Left renal pelvis (tissue), 4 donors: Measurements from ENCODE around the gene TMEM101. TPM values are rescaled to one million over a fixed set of nuclear protein-coding genes. Genes with fewer than 3 reads are reported as not detected.
"Not testable (repeated sequence)": the region's sequence is repeated elsewhere in the genome, so short reads cannot be mapped to it uniquely, and the experiment has no call there.

Source experiments
- DNase-seq, 4 donors: peaks; one replicate each; pipeline ENCODE4 v3.0.0-alpha.2; 2013; ENCODE audit warnings: low read depth in 4 of 4, low spot score in 3 of 4
- polyA plus RNA-seq, 4 donors: library from polyadenylated mRNA; unstranded; fragments of 120-200 nt; gene quantifications; one replicate each; pipeline ENCODE4 v1.2.1, GENCODE V29; 2013; ENCODE audit not compliant: insufficient read length in 4 of 4

The TMEM101 gene
- polyA plus RNA-seq, 4 donors = 26.9 to 47.5 (median 37.3) TPM

DNA sequence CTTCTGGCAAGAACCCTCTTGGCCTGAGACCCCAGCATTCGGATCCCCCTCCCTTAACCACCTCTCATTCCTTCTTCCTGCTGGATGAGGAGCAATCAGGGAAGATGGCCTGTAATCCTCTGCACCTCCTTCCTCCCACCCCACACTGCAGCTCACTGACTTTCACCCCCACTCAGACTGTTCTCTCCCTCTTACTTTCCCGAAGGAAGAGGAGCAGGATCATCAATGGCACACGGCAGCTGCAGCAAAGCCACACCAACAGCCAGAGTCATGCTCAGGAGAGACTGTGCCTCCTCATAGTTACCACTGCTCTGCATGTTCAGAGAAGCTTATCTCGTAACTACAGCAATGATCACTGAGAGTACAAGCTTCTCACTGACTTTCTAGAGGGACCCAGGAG is 10.1 kb upstream of the TMEM101 start:
- DNase-seq = no peak

DNA sequence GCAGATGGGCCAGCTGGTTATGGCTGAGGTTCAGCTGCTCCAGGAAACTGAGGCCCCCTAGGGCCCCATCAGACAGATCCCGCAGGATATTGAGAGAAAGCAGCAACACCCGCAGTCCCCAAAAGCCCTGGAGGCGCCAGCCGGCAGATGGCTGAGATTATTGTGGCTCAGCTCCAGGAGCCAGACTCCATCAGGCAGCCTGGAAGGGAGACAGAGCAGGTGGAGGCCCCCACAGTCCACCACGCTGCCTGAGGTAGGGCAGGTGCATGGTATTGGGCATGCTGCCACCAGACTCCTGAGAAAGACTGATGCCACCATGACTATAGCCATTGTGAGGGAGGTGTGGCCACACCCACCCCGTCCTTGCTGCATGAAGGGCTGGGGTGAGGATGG is 9.5 kb upstream of the TMEM101 start:
- DNase-seq = no peak

DNA sequence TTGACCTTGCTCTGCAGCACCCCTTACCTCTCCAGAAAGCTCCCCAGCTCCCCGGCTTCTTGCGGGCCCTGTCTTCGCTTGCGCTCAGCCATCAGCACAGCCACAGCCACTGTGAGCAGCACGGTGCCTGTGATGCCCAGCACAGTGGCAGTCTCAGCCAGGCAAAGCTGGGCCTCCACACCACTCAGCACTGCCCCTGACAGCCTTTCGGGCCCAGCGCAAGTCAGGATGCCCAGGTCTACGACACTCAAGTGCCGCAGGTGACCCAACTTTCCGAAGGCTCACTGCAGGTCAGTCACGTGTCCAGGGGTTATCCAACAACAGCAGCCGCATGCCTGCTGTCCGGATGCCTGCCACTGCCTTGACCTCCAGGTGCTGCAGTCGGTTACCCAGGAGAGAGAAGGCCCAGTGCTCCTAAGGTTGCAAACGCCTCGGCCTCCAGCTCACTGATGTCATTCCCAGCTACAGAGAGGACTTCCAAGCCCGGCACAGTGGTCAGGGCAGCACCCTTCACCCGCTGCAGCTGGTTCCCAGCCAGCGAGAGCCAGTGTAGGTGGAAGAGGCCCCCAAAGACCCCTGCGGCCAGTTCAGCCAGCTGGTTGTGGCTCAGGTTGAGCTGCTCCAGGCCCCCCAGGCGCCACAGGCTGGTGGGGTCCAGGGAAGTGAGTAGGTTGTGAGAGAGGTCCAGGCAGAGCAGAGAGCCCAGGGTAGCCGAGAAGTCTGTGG is 8.9 kb upstream of the TMEM101 start:
- no peak for DNase-seq

DNA sequence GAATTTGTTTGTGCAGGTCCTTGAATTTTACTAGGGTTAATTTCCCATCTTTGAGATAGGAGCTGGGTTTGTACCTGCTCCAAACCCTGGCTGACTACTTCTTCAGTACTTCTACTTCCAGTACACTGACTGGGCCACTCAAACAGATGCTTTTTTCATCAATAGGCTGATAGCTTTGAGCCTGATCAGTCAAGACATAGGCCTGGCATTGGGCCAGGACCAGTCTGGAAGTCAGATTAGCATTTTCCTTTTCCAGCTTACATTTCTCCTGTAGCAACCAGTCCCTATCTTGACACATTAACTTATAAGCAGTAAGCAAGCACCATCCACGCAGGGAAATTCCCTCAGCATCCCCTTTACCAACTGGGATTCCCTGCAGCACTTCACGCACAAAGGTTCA is 7.5 kb upstream of the TMEM101 start:
- no peak for DNase-seq

DNA sequence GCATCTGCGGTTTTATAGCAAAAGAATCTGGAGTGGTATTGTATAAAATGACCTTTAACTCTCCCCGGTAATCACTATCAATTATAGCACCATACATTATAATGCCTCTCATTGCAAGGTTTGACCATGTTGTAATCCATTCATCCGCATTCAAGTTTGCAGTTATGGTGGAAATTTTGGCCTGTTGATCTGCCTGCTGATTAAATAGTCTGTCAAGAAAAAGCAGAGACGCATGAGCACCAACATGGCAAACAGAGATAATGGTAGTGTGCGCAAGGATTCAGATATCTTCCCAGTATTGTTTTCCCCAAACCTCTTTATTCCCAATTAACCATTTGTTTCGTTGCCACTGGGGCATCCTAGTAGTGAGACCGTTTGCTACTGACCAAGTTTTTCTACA is 6.5 kb upstream of the TMEM101 start:
- not testable (repeated sequence) for DNase-seq

DNA sequence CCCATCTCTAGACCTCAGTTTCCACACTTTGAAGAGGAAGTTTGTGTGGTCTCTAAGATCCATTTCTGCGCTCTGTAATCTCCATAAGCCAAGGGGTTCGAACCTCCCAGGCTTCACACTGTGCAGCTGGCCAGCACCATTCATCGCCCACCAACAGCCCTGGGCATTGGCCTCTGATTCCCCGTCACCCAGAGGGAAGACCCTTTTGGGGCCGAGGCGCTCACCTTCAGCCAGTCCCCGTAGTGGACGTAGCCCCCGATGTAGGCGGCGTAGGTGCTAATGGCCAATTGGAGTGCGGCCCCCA is 678 bp downstream of the TMEM101 start:
- no peak for DNase-seq

DNA sequence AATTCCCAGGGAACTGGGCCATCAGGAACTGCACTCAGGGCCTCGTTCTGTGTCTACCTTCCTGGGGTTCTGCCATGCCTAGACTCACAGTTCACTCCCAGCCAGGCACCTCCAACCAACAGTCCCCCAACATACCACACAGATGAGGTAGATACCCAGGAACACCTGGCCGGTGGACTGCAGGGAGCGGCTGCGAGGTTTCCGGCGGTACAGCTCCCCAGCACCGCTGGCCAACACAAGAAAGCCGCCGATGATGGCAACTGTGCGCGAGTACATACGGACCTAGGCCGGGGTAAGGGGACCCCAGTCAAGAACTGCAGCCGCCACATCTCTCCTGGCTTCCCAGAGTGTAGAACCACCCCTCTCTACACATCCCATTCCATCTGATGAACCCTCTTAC is 1.9 kb downstream of the TMEM101 start:
- no peak for DNase-seq

DNA sequence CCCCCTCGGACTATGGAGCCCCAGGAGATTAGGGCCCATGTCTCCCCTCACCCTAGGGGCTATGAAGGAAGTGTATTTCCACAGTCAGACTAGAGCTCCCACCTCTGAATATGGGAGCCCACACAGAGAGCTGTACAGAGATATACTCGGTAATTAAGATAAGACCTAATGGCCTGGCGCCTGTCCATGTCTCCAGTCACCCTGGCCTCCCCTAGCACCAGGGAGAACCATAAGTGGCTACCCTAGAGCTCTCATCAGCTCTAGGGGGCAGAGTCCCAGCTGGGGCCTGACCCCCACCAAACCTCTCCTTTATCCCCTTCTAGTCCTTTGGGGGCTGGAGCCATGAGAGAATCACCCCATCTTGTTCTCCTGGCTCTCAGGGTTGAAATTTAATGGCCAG is 2.4 kb downstream of the TMEM101 start:
- no peak for DNase-seq

DNA sequence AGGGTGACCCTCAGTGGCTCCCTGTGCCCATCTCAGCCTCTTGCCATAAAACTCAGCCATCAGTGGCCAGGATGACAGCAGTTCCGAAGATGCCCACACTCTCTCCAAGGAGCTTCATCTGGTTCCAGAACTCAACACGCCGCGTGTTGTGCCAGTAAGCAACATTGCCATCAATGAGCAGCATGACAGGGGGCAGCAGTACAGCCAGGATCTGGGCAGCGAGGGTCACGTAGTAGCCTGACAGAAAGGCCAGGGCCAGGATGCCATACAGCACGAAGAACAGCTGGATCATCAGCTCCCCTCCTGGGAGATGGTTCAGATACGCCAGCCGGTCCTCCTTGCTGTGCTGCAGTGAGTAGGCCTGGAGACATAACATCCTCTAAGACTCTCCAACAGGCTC is 2.9 kb downstream of the TMEM101 start:
- DNase-seq = no peak

DNA sequence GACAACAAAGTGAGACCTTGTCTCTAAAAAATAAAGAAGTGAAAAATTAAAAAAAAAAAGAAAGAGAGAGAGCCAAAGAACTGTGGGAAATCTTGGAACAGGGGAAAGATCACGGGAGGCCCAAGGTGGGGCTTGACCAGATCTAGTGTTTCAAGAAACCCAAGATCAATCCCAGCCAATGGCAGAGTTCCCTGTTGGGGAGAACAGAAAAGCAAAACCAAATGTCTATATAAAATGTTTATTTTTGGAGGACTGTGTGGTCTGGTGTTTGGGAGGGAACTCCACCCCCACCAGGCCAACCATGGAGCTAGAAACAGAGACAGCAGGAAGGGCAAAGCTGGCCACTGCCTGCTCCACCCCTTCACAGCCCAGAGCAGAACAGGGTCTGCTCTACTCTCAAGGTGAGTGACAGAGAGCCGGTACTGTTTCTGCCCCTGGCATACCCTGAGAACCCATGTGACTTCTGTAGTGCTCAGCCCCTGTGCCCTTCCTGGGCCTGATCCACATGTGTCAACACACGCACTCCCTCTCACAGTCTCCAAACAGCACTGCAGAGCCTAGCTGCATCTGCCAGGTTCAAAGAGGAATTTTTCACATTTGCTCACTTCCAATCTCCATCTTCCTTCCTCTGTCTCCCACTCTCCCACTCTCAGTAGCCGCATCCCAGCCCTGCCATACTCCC is 3.7 kb downstream of the TMEM101 start:
- DNase-seq = no peak

DNA sequence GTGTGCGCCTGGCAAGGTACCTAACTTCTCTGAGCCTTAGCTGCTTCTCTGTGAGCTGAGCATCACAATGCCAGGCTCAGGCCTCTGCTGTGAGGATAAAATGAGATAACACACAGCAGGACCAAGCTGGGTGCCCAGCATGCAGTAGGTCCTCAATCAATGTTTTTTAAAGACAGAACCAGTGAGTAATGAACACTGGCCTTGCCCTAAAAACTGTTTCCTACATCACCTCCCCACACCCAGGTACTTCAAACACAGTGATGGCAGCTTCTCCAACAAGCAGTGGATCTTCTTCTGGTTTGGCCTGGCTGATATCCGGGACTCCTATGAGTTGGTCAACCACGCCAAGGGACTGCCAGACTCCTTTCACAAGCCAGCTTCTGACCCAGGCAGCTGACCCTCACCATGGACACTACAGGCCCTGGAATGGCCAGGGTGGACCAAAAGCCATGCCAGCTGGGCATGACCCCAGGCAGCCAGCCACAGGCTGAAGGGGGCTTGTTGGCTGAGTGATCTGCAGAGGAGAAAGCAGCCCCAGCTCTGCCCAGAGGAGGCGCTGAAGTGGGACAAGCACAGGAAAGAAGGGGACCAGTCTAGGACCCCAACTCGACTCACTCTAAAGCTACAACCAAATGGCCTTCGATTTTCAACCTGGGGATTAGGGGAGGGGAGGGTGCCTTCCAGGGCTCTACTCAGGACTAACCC is 6.4 kb downstream of the TMEM101 start:
- no peak for DNase-seq

DNA sequence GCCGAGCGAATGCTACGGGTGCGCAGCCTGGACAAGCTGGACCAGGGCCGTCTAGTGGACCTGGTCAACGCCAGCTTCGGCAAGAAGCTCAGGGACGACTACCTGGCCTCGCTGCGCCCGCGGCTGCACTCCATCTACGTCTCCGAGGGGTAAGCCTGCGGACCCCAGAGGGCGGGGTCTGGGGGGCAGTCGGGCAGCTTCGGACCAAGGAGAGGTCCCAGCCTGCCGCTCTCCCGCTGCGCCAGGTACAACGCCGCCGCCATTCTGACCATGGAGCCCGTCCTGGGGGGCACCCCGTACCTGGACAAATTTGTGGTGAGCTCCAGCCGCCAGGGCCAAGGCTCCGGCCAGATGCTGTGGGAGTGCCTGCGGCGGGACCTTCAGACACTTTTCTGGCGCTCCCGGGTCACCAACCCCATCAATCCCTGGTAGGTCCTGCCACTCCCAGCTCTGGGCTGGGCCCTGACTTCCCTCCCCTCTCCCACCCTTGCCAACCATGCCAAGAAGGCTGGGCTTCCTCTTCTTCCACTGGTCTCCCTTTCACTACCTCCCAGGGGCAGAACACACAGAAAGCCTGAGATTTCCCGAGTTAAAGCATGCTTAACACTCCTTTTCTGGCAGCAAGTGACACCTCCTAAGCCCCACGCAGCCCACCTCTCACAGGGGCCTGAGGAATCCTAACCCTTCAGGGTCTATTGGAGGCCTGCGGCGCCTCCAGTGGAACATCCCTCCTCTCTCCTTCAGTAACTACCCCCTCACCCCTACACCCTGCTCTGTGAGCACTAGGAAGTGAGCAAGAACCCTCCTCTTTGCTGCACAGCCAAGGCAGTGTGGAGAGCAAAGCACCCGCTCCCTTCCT is 7.2 kb downstream of the TMEM101 start:
- no peak for DNase-seq

DNA sequence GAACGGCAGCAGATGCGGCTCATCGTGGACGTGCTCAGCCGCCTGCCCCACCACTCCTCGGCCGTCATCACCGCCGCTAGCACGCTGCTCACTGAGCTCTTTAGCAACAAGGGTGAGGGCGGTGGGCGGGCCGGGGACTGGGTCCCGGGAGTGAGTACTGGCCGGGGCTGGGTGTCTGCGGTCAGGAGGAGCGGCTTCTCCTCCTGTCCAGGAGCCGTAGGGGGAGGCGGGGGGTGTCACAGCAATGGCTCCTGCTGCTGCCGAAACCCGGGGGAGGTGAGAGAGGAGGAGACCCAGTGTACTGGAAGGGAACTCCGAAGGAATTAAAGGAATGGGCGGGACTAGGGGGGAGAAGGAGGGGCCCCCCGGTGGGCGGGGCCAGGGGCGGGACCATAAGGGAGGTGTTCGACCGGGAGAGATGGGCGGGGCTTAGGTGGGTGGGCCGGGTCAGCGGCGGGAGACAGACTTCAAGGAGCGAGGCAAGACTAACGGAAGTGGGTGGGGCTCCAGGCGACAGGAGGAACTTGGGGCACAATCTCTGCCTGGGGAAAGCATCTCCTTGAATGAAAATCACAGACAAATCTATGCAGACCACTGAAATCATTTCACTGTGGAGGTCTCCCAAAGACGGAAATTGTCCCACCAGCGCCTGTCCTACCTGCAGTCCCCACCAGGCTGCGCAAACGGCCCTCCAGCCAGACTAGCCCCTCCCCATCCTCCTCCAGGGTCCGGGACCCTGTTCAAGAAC is 8.0 kb downstream of the TMEM101 start:
- DNase-seq = peak; percentile 87 to 90 (median 88)

DNA sequence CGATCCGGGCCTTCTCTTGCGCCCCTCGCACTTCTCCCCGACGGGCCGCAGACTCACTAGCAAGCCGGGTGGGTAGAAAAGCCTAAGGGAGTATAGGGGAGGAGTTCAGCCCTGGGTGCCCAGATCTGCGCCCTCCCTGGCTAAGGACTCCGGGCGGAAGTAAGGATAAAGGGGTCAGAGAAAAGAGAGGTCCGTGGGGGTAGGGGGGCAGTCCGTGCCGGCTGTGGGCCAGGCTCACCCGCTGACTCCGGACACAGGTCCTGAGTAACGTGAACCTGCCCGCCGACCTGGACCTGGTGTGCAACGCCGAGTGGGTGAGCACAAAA is 8.5 kb downstream of the TMEM101 start:
- DNase-seq = no peak

DNA sequence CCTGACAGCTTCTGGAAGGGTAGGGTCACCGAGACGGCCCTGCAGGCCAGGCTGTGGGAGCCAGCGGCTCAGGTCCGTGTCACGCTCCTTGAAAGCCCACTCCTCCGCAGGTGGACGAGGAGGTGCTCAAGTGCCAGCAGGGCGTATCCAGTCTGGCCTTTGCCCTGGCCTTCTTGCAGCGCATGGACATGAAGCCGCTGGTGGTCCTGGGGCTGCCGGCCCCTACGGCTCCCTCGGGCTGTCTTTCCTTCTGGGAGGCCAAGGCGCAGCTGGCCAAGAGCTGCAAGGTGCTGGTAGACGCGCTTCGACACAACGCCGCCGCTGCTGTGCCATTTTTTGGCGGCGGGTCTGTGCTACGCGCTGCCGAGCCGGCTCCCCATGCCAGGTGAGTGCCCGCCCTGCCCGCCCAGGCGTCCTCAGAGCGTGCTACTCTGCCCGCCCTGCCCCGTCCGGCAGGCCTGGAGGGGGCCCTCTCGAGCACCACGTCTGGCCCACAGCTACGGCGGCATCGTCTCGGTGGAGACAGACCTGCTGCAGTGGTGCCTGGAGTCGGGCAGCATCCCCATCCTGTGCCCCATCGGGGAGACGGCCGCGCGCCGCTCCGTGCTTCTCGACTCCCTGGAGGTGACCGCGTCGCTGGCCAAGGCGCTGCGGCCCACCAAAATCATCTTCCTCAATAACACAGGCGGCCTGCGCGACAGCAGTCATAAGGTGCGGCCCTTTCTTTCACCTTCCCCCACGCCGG is 9.1 kb downstream of the TMEM101 start:
- DNase-seq = no peak

DNA sequence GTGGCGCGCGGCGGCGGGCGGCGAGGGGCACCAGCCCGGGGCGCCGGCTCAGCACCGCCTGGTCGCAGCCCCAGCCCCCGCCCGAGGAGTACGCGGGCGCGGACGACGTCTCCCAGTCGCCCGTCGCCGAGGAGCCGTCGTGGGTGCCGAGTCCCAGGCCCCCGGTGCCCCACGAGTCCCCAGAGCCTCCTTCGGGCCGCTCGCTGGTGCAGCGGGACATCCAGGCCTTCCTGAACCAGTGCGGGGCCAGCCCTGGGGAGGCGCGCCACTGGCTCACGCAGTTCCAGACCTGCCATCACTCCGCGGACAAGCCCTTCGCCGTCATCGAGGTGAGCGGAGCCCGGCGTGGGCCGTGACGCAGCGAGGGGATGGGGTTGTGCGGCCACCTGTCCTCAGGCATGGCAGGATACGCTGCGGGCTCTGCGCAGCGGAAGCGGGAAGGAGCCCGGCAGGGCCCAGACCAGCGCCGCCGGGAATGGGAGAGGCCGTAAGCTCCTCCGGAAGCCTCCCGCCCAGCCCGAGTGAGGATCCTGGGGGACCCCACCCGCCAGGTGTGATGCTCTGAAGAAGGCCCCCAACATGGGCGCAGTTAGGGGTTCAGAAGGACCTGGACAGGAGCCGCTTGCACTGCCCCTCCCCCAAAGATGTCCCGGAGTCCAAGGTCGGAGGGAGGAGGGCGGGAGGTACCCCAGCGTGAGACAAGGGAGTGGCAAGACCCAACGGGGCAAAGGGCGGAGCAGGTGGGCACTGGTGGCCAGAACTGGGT is 9.8 kb downstream of the TMEM101 start:
- no peak for DNase-seq

DNA sequence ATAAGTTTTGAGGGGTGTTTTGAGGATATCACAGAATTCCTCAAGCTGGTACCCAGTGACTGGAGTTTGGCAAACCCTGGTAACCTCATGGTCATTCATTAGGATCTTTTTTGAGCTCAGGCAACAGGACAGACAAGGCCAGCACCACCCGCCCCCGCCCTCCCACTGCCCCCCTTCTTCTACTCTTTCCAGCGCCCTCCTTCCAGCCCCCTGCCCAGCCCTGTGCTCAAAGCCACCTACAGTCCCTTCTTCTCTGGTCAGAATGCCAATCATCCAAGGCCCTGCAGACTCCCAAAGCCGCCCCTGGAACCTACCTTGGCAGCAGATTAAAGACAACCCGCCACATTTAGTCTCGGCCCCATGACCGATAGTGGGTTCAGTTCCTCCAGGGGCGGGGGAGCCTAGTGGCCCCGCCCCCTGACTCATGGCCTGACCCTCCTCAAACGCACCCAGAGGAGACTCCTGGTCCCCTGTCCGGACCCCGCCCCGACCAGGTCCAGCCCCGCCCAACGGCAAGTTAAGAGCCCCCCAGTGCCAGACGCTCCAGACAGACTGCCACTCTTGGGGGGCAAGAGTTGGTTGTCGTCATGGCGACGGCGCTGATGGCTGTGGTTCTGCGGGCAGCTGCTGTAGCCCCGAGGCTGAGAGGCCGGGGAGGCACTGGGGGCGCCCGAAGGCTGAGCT is 10.5 kb downstream of the TMEM101 start, which contains the start of gene NAGS:
Gene NAGS (plus strand): TSS at position 546 of the 684 bp plus-strand sequence. CDS start 42 bp downstream, at position 588.
- no peak for DNase-seq

DNA sequence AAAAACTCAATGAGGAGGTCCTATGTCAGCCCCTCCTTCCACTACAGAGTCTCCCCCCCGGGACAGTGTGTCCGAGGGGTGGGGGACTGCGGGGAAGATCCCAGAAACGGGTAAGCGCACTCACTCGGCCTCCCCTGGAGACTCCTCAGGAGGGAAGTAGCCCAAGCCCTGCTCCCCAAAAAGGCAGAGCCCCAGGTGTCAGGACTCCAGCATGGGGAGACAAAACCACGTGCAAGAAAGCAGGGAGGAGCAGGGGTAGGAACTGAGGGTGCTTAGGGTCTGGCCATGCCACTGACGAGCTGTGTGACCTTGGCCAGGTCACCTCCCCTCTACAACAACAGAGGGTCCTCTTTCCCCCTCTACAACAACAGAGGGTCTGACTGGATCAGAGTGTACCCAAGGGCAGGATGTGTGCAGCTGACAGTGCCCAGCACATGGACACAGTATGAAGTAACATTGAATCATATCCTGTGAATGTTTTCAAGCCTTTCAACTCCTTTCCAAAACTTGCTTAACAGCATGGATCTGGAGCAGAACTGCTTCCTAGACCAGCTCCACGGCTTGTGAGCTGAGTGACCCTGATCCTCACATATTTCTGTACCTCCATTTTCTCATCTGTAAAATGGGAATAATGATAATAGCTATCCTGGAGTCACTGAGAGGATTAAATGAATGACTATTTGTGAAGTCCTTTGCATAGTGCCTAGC is 12.5 kb downstream of the TMEM101 start:
- no peak for DNase-seq
